Measurements from ENCODE around the gene DMAP1.

DNA sequence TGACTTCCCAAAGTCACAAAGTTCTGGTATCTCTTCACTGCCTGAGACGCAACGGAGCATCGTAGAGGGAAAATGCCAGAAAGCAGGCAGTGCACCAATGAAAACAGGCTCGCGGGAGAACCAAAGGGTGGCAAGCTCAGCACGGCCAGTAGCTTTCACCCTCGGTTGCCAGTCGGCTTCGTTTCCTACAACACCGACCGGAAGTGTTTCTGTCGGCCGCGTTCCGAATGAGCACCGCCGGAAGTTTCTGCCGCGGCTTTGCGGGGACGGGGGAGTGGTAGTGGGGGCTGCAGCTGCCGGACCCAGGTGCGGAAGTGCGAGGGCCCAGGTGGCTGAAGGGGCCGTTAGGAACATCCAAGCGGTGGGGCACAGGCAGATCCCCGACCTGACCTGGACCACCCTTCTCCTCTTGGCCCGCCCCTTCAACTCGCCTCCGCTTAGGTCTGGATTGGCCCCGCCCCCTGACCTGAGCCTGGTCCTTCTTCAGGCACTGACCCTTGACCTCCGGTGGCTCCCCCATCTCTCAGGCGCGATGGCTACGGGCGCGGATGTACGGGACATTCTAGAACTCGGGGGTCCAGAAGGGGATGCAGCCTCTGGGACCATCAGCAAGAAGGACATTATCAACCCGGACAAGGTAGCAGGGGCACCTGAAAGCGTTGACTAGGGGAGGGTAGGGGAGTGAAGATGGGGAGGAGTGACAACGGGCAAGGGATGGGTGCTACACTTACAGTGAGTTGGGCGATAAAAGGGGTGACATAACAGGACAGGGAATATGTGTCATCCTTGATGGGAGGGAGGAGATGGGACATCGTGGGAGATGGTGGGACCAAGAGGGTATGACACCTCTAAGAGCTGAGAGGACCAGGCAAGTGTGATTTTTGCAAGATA lies at the start of gene DMAP1:
- TF ChIP-seq, protein P1, sequence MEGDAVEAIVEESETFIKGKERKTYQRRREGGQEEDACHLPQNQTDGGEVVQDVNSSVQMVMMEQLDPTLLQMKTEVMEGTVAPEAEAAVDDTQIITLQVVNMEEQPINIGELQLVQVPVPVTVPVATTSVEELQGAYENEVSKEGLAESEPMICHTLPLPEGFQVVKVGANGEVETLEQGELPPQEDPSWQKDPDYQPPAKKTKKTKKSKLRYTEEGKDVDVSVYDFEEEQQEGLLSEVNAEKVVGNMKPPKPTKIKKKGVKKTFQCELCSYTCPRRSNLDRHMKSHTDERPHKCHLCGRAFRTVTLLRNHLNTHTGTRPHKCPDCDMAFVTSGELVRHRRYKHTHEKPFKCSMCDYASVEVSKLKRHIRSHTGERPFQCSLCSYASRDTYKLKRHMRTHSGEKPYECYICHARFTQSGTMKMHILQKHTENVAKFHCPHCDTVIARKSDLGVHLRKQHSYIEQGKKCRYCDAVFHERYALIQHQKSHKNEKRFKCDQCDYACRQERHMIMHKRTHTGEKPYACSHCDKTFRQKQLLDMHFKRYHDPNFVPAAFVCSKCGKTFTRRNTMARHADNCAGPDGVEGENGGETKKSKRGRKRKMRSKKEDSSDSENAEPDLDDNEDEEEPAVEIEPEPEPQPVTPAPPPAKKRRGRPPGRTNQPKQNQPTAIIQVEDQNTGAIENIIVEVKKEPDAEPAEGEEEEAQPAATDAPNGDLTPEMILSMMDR (IDR thresholded peaks at IDR 0.05): no peak
- TF ChIP-seq POLR2A (IDR thresholded peaks at IDR 0.05): no peak
- TF ChIP-seq EP300 (IDR thresholded peaks at IDR 0.05): no peak
- peak in 2 of 3 donors; percentile 51 to 96 for TF ChIP-seq POLR2AphosphoS5 (IDR thresholded peaks at IDR 0.05)
